Heart left ventricle (tissue), 13 donors: ENCODE data around the gene KCNK7.

Source experiments
- POLR2A ChIP-seq, 2 donors: fragments of 450-650 bp; IDR thresholded peaks; one replicate each; pipeline ENCODE4 v1.6.1; 2017; ENCODE audit warnings: antibody characterized with exemption in 2 of 2, mild to moderate bottlenecking in 2 of 2, moderate library complexity in 2 of 2
- TF ChIP-seq, protein P1 (sequence below), 12 donors: fragments of 200-600 bp; sonication (generic) in 4 of 12; IDR thresholded peaks; one replicate each; pipeline versions ENCODE4 v1.5.0 to v1.8.0; 2018 to 2022; ENCODE audit warnings: antibody characterized with exemption in 12 of 12, mild to moderate bottlenecking in 5 of 12
- donor health status: ischemic (EF 13 %, LVEDD 7.1; RV severe dilation, severe dysfunction).
- donor health status: DM: no; HTN: yes; CAD: no.
- donor health status: DM: no; HTN: no; CAD: no.
- donor health status: ischemic (EF 25% LVEDD 6.9; RV normal size, moderate dysfunction).
- donor health status: ischemic (EF 25% LVEDD 5.7; RV mildly dilated, moderate dysfunction).
- donor health status: ischemic (EF 35%, LVEDD 5.7; RV mildly dilated, moderate dysfunction).
- donor health status: nonischemic (EF 11% LVEDD 7.7; RV severe dilation, severe dysfunction).
- donor health status: DM: yes; HTN: yes; CAD: no.
- donor health status: PGD.
- donor health status: ischemic (EF 29% LVEDD 5.4; RV normal size, mild dysfunction).
- donor health status: nonischemic (EF 23%, LVEDD 6.1; RV moderate dilation, normal function).

DNA sequence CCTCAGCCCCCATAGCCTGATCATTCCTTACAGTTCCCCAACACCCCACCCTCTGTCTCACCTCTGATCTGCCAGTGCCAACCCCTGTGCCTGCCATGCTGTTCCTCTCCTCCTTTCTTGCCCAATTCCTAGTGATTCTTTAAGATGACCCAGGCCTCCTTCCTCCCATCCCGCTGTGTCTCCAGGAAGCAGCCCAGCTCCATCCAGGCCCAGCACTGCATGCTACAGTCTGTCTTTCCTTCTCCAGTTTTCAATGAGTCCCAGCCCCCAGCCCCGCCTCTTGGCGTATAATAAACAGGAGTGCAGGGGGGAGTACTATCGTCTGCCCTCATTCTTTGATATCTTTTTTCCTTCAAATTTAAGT is 49.8 kb downstream of the KCNK7 start:
- TF ChIP-seq, protein P1, sequence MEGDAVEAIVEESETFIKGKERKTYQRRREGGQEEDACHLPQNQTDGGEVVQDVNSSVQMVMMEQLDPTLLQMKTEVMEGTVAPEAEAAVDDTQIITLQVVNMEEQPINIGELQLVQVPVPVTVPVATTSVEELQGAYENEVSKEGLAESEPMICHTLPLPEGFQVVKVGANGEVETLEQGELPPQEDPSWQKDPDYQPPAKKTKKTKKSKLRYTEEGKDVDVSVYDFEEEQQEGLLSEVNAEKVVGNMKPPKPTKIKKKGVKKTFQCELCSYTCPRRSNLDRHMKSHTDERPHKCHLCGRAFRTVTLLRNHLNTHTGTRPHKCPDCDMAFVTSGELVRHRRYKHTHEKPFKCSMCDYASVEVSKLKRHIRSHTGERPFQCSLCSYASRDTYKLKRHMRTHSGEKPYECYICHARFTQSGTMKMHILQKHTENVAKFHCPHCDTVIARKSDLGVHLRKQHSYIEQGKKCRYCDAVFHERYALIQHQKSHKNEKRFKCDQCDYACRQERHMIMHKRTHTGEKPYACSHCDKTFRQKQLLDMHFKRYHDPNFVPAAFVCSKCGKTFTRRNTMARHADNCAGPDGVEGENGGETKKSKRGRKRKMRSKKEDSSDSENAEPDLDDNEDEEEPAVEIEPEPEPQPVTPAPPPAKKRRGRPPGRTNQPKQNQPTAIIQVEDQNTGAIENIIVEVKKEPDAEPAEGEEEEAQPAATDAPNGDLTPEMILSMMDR (IDR thresholded peaks at IDR 0.05), result no peak
- TF ChIP-seq POLR2A (IDR thresholded peaks at IDR 0.05), result no peak
